ENCODE results near the gene CSPG4. TPM values are rescaled to one million over a fixed set of nuclear protein-coding genes. Genes with fewer than 3 reads are reported as not detected.

CSPG4 gene
- total RNA-seq, 1 experiment from 2014 or later, result 17.5 TPM

DNA sequence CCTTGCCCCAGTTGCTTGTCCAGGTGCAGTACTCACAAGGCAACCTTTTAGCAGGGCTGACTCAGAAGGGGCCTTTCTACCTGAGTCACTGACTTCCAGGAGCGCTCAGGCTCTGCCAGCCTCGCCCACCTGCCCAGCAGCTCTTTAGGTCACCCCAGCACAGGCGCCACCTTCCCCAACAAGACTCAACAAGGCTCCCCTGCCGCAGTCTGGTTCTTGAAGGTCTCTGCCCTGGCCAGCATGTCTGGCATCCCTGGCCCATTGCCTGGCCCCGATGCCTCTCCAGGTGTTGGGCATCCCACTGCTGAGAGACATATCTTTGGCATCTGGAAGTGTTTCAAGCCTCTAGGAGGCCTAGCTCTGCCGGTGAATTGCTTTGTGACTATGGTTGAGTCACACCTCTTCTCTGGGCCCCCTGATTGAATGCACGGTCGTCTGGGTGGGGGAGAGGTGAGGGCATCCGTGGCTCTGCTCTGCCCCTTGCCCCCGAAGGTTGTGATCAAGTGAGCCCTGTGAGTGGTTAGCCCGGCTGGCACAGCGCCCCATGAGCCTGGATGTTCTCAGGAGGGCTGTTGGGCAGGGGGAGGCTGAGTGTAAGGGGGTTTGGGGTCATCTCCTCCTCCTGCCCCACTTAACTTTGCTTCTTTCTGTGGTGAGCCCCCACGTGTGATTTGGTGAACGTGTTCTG, 43.3 kb downstream of the CSPG4 start:
- no peak for DNase-seq (ENCODE audit: low read depth, low spot score)
- ATAC-seq, result no peak
- H3K4me3 ChIP-seq (ENCODE audit: low read depth in 2 of 2, low read length in 2 of 2), result no peak overlapping the region
- no peak overlapping the region for H3K27ac ChIP-seq (ENCODE audit: low read length)
- peaks cover 38% of the 10 kb centered on the region for H3K4me1 ChIP-seq (ENCODE audit: control insufficient read depth, insufficient read depth, low read length)
- no peaks in the 10 kb centered on the region for H3K27me3 ChIP-seq (ENCODE audit: control insufficient read depth, insufficient read depth, low read length)
- TF ChIP-seq SIN3A (IDR thresholded peaks at IDR 0.05; ENCODE audit: borderline replicate concordance, insufficient read depth, low read depth, low read length) (no peak), TCF7L2 (IDR thresholded peaks at IDR 0.05; ENCODE audit: low read depth, low read length) (no peak), POLR2AphosphoS5 (IDR thresholded peaks at IDR 0.05; ENCODE audit: low read depth, low read length) (no peak)
- TF ChIP-seq, protein P1, sequence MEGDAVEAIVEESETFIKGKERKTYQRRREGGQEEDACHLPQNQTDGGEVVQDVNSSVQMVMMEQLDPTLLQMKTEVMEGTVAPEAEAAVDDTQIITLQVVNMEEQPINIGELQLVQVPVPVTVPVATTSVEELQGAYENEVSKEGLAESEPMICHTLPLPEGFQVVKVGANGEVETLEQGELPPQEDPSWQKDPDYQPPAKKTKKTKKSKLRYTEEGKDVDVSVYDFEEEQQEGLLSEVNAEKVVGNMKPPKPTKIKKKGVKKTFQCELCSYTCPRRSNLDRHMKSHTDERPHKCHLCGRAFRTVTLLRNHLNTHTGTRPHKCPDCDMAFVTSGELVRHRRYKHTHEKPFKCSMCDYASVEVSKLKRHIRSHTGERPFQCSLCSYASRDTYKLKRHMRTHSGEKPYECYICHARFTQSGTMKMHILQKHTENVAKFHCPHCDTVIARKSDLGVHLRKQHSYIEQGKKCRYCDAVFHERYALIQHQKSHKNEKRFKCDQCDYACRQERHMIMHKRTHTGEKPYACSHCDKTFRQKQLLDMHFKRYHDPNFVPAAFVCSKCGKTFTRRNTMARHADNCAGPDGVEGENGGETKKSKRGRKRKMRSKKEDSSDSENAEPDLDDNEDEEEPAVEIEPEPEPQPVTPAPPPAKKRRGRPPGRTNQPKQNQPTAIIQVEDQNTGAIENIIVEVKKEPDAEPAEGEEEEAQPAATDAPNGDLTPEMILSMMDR (IDR thresholded peaks at IDR 0.05), result no peak
- TF ChIP-seq, protein P2, sequence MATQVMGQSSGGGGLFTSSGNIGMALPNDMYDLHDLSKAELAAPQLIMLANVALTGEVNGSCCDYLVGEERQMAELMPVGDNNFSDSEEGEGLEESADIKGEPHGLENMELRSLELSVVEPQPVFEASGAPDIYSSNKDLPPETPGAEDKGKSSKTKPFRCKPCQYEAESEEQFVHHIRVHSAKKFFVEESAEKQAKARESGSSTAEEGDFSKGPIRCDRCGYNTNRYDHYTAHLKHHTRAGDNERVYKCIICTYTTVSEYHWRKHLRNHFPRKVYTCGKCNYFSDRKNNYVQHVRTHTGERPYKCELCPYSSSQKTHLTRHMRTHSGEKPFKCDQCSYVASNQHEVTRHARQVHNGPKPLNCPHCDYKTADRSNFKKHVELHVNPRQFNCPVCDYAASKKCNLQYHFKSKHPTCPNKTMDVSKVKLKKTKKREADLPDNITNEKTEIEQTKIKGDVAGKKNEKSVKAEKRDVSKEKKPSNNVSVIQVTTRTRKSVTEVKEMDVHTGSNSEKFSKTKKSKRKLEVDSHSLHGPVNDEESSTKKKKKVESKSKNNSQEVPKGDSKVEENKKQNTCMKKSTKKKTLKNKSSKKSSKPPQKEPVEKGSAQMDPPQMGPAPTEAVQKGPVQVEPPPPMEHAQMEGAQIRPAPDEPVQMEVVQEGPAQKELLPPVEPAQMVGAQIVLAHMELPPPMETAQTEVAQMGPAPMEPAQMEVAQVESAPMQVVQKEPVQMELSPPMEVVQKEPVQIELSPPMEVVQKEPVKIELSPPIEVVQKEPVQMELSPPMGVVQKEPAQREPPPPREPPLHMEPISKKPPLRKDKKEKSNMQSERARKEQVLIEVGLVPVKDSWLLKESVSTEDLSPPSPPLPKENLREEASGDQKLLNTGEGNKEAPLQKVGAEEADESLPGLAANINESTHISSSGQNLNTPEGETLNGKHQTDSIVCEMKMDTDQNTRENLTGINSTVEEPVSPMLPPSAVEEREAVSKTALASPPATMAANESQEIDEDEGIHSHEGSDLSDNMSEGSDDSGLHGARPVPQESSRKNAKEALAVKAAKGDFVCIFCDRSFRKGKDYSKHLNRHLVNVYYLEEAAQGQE (IDR thresholded peaks at IDR 0.05; ENCODE audit: insufficient read depth in 1 of 2, low read depth in 2 of 2, low read length in 1 of 2), result no peak
- ChIA-PET POLR2A (no interaction called here), CTCF (interaction anchor here (1.5 kb wide), 1 partner anchor 10 kb away, joined by 5 read pairs; no protein-coding TSS in a partner anchor)
- BruUV-seq (replicated peaks), result no TSS peak
- in situ Hi-C loops (cut with HindIII; ENCODE audit: low pct_unique_long_range_greater_than_20kb, low sequenced_read_pairs), result no loop called here
- H3K9me3 ChIP-seq (ENCODE audit: control insufficient read depth, insufficient read depth, low read depth, low read length), result no peaks in the 10 kb centered on the region
- intact Hi-C loops (cut with micrococcal nuclease; ENCODE audit: unreplicated experiment), result no loop called here
- H3K36me3 ChIP-seq (ENCODE audit: control insufficient read depth, insufficient read depth, low read length), result no peaks in the 10 kb centered on the region

DNA sequence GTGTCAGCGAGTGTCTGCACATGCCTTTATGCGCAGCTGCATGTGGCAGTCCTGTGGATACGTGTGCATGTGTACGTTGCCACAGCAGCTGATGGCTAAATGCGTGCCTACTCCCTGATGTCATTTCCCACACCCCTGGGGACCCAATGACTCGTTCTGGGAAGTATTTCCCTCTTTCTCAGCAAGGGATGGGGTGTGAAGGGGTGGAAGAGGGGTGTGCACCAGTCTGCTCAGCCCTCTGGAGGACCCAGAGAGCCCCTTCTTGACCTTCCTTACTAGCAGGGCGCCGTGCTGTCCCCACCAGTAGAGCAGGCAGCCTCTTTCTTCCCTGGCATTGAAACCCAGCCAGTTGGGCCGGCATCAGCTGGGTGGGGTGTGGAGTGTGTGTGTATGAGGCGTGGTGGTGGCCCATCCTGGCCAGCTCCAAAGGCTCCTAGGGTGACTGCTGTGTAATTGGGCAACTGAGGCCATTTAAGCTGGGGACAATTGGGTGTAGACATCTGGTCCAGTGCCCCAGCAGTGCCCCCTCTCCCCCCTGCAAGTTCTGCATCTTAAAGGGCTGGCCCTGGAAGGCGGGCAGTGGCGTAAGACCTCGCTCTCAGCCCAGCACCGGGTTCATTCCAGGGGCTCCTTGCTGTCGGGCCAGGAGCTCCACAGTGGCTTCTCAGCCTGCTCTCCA, 45.7 kb downstream of the CSPG4 start:
- Histone ChIP-seq H3K27me3 (ENCODE audit: control insufficient read depth, insufficient read depth, low read length) (no peaks in the 10 kb centered on the region), H3K4me1 (ENCODE audit: control insufficient read depth, insufficient read depth, low read length) (peaks cover 22% of the 10 kb centered on the region), H3K4me3 (ENCODE audit: low read depth in 2 of 2, low read length in 2 of 2) (no peak overlapping the region), H3K9me3 (ENCODE audit: control insufficient read depth, insufficient read depth, low read depth, low read length) (no peaks in the 10 kb centered on the region), H3K27ac (ENCODE audit: low read length) (peak overlapping the region; percentile 44; the same call in 1 of the 2 replicates), H3K36me3 (ENCODE audit: control insufficient read depth, insufficient read depth, low read length) (no peaks in the 10 kb centered on the region)
- ATAC-seq (peak; percentile 82), DNase-seq (ENCODE audit: low read depth, low spot score) (peak; percentile 86)
- ChIA-PET CTCF (no interaction called here), POLR2A (no interaction called here)
- in situ Hi-C loops (cut with HindIII; ENCODE audit: low pct_unique_long_range_greater_than_20kb, low sequenced_read_pairs) (no loop called here), intact Hi-C loops (cut with micrococcal nuclease; ENCODE audit: unreplicated experiment) (no loop called here)
- TF ChIP-seq, protein P2 (IDR thresholded peaks at IDR 0.05; ENCODE audit: insufficient read depth in 1 of 2, low read depth in 2 of 2, low read length in 1 of 2), result no peak
- TF ChIP-seq POLR2AphosphoS5 (IDR thresholded peaks at IDR 0.05; ENCODE audit: low read depth, low read length), result no peak
- TF ChIP-seq TCF7L2 (IDR thresholded peaks at IDR 0.05; ENCODE audit: low read depth, low read length), result no peak
- TF ChIP-seq SIN3A (IDR thresholded peaks at IDR 0.05; ENCODE audit: borderline replicate concordance, insufficient read depth, low read depth, low read length), result no peak
- TF ChIP-seq, protein P1 (IDR thresholded peaks at IDR 0.05), result no peak
- no TSS peak for BruUV-seq (replicated peaks)

Measured in Panc1 (cell line).